ENCODE measurements around the gene PRDM16. TPM values are rescaled to one million over a fixed set of nuclear protein-coding genes. Genes with fewer than 3 reads are reported as not detected.

The PRDM16 gene
- total RNA-seq, 1 donor from 2014 or later: 0.43 TPM

DNA sequence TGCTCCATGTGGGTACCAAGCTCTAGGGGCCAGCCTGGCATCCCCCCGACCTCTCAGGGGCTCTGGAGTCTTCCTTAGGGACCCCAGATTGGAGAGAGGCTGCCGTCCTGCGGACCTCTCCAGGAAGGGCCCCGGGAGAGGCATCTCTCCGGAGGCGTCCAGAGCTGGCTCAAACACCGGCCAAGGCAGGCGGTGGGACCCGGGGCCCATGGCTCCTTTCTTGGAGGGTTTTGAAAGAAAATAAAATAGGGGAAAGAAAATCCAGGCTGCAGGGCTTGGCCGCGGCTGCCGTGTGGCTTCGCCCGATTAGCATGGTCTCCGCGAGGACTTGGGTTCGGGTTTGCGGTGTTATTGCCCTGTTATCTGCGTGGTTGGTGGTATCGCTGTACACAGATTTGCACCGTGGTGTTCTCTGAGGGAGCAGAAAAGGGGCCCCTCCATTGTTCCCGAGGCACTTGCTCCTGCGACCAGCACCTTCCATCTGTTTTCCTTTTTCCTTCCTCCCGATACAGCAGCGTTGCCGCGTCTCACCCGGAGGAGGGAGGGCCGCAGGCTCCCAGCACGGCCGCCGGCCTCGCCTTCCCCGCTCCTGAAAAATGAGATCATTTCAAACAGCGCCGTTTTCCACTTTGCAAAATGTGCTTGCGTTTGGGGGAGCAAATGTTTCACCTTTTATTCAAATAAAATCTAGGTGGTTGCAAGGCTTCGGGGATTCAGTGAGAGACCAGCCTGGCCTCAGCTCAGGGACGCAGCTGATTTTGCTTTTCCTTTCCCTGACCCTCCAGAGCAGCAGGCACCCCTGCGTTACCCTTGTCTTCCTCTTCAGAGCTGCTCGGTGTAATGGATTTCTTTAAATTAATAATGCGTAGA, 86.3 kb downstream of the PRDM16 start:
- H3K27ac ChIP-seq (ENCODE audit: low read depth, low read length): no peak overlapping the region
- FAIRE-seq (no peak), DNase-seq (ENCODE audit: low read depth) (no peak)
- H3K9me3 ChIP-seq (ENCODE audit: insufficient read depth, low read depth, low read length): no peaks in the 10 kb centered on the region
- no peaks in the 10 kb centered on the region for H3K36me3 ChIP-seq (ENCODE audit: insufficient read depth, low read length)
- peak overlapping the region; percentile 66 for H3K4me2 ChIP-seq (ENCODE audit: low read length)
- no peaks in the 10 kb centered on the region for H3K36me3 Mint-ChIP-seq (ENCODE audit: low read depth, unreplicated experiment)
- H3K79me2 ChIP-seq (ENCODE audit: insufficient read depth, low read length): peaks cover 12% of the 10 kb centered on the region
- H3K4me3 ChIP-seq (ENCODE audit: insufficient read depth, low read depth, low read length): no peak overlapping the region
- H3K27me3 ChIP-seq (ENCODE audit: insufficient read depth, low read length): no peaks in the 10 kb centered on the region
- TF ChIP-seq, protein P1, sequence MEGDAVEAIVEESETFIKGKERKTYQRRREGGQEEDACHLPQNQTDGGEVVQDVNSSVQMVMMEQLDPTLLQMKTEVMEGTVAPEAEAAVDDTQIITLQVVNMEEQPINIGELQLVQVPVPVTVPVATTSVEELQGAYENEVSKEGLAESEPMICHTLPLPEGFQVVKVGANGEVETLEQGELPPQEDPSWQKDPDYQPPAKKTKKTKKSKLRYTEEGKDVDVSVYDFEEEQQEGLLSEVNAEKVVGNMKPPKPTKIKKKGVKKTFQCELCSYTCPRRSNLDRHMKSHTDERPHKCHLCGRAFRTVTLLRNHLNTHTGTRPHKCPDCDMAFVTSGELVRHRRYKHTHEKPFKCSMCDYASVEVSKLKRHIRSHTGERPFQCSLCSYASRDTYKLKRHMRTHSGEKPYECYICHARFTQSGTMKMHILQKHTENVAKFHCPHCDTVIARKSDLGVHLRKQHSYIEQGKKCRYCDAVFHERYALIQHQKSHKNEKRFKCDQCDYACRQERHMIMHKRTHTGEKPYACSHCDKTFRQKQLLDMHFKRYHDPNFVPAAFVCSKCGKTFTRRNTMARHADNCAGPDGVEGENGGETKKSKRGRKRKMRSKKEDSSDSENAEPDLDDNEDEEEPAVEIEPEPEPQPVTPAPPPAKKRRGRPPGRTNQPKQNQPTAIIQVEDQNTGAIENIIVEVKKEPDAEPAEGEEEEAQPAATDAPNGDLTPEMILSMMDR (IDR thresholded peaks at IDR 0.05; ENCODE audit: insufficient read depth, low read depth, low read length): no peak
- TF ChIP-seq EZH2 (IDR thresholded peaks at IDR 0.05; ENCODE audit: insufficient read depth, low read length): no peak
- no peak overlapping the region for H2AFZ ChIP-seq (ENCODE audit: low read depth, low read length)
- H3K27ac Mint-ChIP-seq (ENCODE audit: unreplicated experiment): no peak overlapping the region
- no peak overlapping the region for H3K4me3 Mint-ChIP-seq (ENCODE audit: unreplicated experiment)
- H3K27me3 Mint-ChIP-seq (ENCODE audit: low read depth, unreplicated experiment): peaks cover 52% of the 10 kb centered on the region
- H3K9me3 Mint-ChIP-seq (ENCODE audit: unreplicated experiment): no peaks in the 10 kb centered on the region
- peak overlapping the region; percentile 31 for H3K9ac ChIP-seq (ENCODE audit: low read length)
- H4K20me1 ChIP-seq (ENCODE audit: insufficient read depth, low read length): peaks cover 41% of the 10 kb centered on the region
- no peaks in the 10 kb centered on the region for H3K4me1 Mint-ChIP-seq (ENCODE audit: low read depth, unreplicated experiment)
- H3K4me1 ChIP-seq (ENCODE audit: insufficient read depth, low read length): peaks cover 4% of the 10 kb centered on the region

DNA sequence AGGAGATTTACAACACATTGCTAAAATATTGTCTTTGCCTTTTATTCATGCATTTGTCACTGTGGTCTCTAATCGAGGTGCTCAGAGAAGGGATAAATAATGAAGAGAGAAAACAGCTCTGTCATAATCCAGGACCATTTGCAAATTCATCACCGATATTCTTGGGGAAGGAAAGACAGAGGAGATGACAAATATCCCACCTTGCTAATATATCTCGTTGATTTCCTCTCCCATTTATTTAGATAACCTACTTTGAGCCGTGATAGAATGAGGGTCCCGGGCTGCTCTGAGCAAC, 86.9 kb downstream of the PRDM16 start:
- Histone ChIP-seq H3K4me2 (ENCODE audit: low read length) (peak overlapping the region; percentile 66), H3K4me3 (ENCODE audit: insufficient read depth, low read depth, low read length) (no peak overlapping the region), H3K9ac (ENCODE audit: low read length) (no peak overlapping the region), H3K27me3 (ENCODE audit: insufficient read depth, low read length) (no peaks in the 10 kb centered on the region), H3K9me3 (ENCODE audit: insufficient read depth, low read depth, low read length) (no peaks in the 10 kb centered on the region), H3K79me2 (ENCODE audit: insufficient read depth, low read length) (peaks cover 16% of the 10 kb centered on the region), H2AFZ (ENCODE audit: low read depth, low read length) (no peak overlapping the region), H3K4me1 (ENCODE audit: insufficient read depth, low read length) (peaks cover 4% of the 10 kb centered on the region), H4K20me1 (ENCODE audit: insufficient read depth, low read length) (peaks cover 41% of the 10 kb centered on the region), H3K27ac (ENCODE audit: low read depth, low read length) (no peak overlapping the region), H3K36me3 (ENCODE audit: insufficient read depth, low read length) (no peaks in the 10 kb centered on the region)
- H3K9me3 Mint-ChIP-seq (ENCODE audit: unreplicated experiment): no peaks in the 10 kb centered on the region
- H3K4me3 Mint-ChIP-seq (ENCODE audit: unreplicated experiment): no peak overlapping the region
- H3K27ac Mint-ChIP-seq (ENCODE audit: unreplicated experiment): no peak overlapping the region
- no peaks in the 10 kb centered on the region for H3K4me1 Mint-ChIP-seq (ENCODE audit: low read depth, unreplicated experiment)
- H3K27me3 Mint-ChIP-seq (ENCODE audit: low read depth, unreplicated experiment): peaks cover 57% of the 10 kb centered on the region
- no peaks in the 10 kb centered on the region for H3K36me3 Mint-ChIP-seq (ENCODE audit: low read depth, unreplicated experiment)
- TF ChIP-seq, protein P1 (IDR thresholded peaks at IDR 0.05; ENCODE audit: insufficient read depth, low read depth, low read length): no peak
- no peak for TF ChIP-seq EZH2 (IDR thresholded peaks at IDR 0.05; ENCODE audit: insufficient read depth, low read length)
- DNase-seq (ENCODE audit: low read depth) (no peak), FAIRE-seq (no peak)

GRCh38 chr1:3156936-3157335, 87.9 kb downstream of the PRDM16 start:
- DNase-seq (ENCODE audit: low read depth) (no peak), FAIRE-seq (no peak)
- no peak overlapping the region for H3K4me3 ChIP-seq (ENCODE audit: insufficient read depth, low read depth, low read length)
- TF ChIP-seq, protein P1 (IDR thresholded peaks at IDR 0.05; ENCODE audit: insufficient read depth, low read depth, low read length): no peak
- TF ChIP-seq EZH2 (IDR thresholded peaks at IDR 0.05; ENCODE audit: insufficient read depth, low read length): no peak
- Mint-ChIP-seq H3K27ac (ENCODE audit: unreplicated experiment) (no peak overlapping the region), H3K4me3 (ENCODE audit: unreplicated experiment) (no peak overlapping the region), H3K9me3 (ENCODE audit: unreplicated experiment) (no peaks in the 10 kb centered on the region), H3K36me3 (ENCODE audit: low read depth, unreplicated experiment) (no peaks in the 10 kb centered on the region), H3K27me3 (ENCODE audit: low read depth, unreplicated experiment) (peaks cover 48% of the 10 kb centered on the region), H3K4me1 (ENCODE audit: low read depth, unreplicated experiment) (no peaks in the 10 kb centered on the region)
- no peak overlapping the region for H3K4me2 ChIP-seq (ENCODE audit: low read length)
- no peaks in the 10 kb centered on the region for H3K36me3 ChIP-seq (ENCODE audit: insufficient read depth, low read length)
- H4K20me1 ChIP-seq (ENCODE audit: insufficient read depth, low read length): peaks cover 34% of the 10 kb centered on the region
- H3K27me3 ChIP-seq (ENCODE audit: insufficient read depth, low read length): no peaks in the 10 kb centered on the region
- no peaks in the 10 kb centered on the region for H3K9me3 ChIP-seq (ENCODE audit: insufficient read depth, low read depth, low read length)
- H3K4me1 ChIP-seq (ENCODE audit: insufficient read depth, low read length): peaks cover 14% of the 10 kb centered on the region
- H3K9ac ChIP-seq (ENCODE audit: low read length): no peak overlapping the region
- H3K79me2 ChIP-seq (ENCODE audit: insufficient read depth, low read length): peaks cover 16% of the 10 kb centered on the region
- no peak overlapping the region for H2AFZ ChIP-seq (ENCODE audit: low read depth, low read length)
- H3K27ac ChIP-seq (ENCODE audit: low read depth, low read length): no peak overlapping the region

Measured in astrocyte (in vitro differentiated cells and primary cell).